ENCODE data around the gene CYREN.
"Not testable (repeated sequence)": the region's sequence is repeated elsewhere in the genome, so short reads cannot be mapped to it uniquely, and the experiment has no call there.

The CYREN gene

GRCh38 chr7:135158141-135158655, 12.3 kb downstream of the CYREN start:
- DNase-seq, result no peak

- no peak for DNase-seq
Measured at GRCh38 chr7:135156290-135156689, 14.2 kb downstream of the CYREN start.

- DNase-seq, result no peak
Measured at GRCh38 chr7:135154734-135155133, 15.8 kb downstream of the CYREN start.

GRCh38 chr7:135152442-135152841, 18.1 kb downstream of the CYREN start:
- DNase-seq, result no peak

- DNase-seq, result no peak
Measured at GRCh38 chr7:135151533-135151932, 19.0 kb downstream of the CYREN start.

- DNase-seq, result no peak
Measured at GRCh38 chr7:135151132-135151531, 19.4 kb downstream of the CYREN start.

DNA sequence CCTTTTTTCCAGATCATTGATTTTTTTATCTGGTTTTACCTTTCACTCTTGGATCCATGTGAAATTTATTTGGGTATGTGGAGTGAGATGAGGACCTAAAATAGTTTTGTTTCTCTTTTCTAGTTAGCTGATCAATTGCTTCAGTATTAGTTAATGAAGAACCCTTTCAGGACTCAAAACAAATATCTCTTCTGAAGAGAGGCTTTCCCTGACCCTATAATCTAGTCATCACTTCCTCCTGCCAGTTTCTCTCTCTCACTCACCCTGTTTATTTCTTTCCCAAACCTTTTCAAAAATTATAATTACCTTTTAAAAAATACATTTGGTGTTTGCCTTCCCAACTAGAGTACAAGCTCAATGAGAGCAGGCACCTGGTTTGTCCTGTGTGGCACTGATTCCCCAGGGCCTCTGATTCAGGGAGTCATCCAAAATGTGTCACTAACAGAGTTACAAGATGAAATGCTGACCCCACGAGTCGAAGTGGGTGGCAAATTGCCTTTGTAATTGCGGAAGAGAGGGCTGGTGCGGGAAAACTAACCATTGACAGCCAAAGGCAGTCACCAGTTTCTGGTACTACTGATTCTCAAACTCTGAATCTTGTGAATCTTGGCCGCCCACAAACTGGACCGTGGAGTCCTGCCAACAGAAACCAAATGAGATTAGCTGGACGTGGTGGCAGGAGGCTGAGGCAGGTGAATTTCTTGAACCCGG, 20.3 kb downstream of the CYREN start:
- no peak for DNase-seq

GRCh38 chr7:135147899-135148721, 22.4 kb downstream of the CYREN start, which contains the start of gene TMEM140:
Gene TMEM140 (plus strand): TSS chr7:135148072. CDS start chr7:135164442, 16,370 bp downstream.
- DNase-seq, result peak; percentile 72

- peak; percentile 72 for DNase-seq
Measured at GRCh38 chr7:135147341-135147898, 23.1 kb downstream of the CYREN start.

DNA sequence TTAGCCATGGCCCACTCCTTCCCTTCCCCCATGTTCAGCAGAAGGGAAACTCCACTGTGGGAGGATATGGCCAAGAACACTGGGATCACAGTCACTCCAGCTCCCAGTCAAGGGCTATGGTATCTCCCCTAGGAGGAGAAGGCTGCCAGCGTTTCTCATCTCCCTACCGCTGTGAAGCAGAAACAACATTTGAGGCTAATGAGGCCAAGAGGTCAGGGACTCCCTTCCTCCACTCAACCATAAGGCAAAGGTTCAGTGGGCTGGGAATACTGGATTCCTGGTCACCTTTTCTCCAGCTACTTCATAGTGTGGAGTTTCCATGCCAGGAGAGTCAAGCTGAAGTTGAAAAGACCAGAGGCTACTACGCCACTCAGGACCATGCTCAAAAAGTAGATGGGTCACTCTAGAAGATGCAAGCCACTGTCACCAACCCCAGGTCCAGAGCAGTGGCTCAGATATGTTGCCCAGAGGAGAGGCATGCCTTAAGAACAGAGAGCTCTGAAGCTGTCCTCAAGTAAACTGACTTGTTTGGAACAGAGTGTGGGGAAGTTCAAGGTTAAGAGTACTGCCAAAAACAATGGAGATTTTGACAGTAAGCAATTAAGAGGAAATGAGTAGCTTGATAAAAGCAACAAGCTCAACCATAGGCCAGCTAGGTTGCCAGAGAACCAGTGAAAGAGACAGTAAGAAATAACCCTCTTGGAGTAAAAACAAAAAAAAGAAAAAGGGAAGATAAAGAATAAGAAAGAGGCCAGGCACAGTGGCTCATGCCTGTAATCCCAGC, 26.4 kb downstream of the CYREN start:
- no peak for DNase-seq

DNA sequence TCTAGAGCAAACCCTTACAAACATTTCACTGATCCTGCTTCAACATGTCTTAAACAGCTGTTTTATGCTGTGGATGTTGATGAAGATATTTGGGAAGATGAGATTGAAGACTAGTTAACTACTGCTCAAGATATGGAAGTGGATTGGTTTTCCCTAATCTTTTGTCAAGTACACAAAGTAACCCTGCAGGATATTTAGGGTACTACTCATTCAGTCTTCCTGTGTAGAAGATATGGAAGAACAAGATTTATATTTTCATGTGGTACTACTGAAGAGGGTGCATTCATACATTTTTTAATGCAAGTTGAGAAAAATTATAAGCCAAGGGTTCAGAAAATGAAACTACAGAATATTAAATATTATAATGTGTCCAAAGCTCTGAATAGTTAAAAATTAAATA, 40.9 kb downstream of the CYREN start:
- no peak for DNase-seq

- no peak for DNase-seq
Measured at GRCh38 chr7:135128931-135129330, 41.6 kb downstream of the CYREN start.

- not testable (repeated sequence) for DNase-seq
Measured at GRCh38 chr7:135124631-135125030, 45.9 kb downstream of the CYREN start.

DNA sequence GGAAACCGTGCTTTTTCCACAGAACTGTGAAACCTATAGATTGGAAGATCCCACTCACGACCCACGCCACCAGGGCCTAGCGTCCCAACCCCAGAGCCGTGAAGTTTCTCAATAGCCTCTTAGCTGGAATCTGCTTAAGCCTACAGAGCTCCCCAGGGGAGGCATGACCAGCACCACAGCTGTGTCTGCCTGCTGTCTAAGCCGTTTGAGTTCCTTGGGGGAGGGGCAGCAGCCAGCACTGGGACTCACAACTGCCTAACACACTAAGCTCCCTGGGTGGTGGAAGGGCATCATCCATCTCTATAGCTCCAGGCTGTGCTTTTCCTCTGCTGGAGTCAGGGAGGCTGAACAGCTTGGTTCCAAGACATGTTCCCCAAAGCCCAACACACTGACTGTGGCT, 48.6 kb downstream of the CYREN start:
- DNase-seq, result no peak

DNA sequence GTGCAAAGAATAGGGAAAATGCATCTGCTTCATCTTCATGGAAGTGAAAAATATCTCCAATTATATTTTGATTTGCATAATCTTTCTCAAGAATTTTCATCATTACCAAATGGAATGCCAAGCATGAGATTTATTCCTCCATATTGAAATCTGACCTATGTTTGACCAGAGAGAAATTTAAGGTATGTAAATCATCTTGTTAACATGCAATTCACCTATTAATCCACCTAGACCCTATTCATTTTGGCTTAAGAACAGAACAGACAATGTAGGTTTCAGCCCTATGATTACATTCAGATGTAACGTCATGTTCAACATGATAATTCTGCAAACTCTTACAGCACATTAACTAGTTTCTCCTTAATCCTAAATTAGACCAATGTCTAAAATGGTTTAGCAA, 53.4 kb downstream of the CYREN start:
- no peak for DNase-seq

All from hematopoietic multipotent progenitor cell treated with erythropoietin and hydrocortisone succinate and interleukin-3 and kit ligand, for 6 days (in vitro differentiated cells).